Fibroblast of gingiva (primary cell): ENCODE measurements around the gene NATD1.
"Not testable (repeated sequence)": the region's sequence is repeated elsewhere in the genome, so short reads cannot be mapped to it uniquely, and the experiment has no call there.

ENCODE experiments used
- DNase-seq: peaks from one replicate; pipeline ENCODE4 v3.0.0-alpha.2; 2011; ENCODE audit warnings: low read depth

Gene NATD1

DNA sequence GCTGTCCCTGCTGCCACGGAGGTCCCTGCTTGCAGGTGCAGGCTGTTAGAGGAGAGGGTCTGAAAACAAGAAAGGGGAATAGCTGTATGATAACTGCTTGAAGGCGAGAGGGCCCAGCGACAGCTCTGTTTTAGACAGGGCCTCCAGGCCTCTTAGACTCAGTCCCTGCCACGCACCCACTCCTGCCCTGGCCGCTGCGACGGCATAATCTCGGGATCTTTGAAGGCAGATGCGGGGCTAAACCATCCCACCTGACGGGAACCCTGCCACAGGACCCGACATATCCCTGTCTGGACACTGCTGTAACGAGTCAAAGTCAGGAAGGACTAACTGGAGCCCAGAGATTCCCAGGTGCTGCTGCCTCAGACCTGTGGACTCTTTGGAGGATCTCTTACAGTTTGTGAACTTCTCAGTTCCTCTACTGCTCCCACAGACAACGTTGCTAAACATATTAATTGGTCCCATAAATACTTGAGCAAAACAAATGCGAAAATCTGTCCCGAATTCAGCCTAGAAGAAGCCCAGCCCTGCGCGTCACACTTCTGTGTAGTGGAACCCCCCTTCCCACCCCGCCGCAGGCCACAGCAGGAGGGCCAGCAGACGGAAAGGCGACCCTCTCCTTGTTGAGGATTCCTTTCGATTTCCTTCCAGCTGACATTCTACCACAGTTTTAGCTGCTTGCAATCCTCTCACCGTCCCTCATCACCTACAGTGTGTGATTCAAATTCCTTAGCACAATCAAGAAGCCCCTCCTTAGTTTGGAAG is 38.3 kb downstream of the NATD1 start:
- DNase-seq, result peak; percentile 14

- DNase-seq, result peak; percentile 96
These were observed 39.0 kb downstream of the NATD1 start, which contains the start of gene TMEM11 for GRCh38 chr17:21214015-21214776. TMEM11 (minus strand) TSS chr17:21214161; CDS start chr17:21214152, 9 bp downstream.

- no peak for DNase-seq
These were observed 39.6 kb downstream of the NATD1 start for GRCh38 chr17:21213638-21214014.

DNA sequence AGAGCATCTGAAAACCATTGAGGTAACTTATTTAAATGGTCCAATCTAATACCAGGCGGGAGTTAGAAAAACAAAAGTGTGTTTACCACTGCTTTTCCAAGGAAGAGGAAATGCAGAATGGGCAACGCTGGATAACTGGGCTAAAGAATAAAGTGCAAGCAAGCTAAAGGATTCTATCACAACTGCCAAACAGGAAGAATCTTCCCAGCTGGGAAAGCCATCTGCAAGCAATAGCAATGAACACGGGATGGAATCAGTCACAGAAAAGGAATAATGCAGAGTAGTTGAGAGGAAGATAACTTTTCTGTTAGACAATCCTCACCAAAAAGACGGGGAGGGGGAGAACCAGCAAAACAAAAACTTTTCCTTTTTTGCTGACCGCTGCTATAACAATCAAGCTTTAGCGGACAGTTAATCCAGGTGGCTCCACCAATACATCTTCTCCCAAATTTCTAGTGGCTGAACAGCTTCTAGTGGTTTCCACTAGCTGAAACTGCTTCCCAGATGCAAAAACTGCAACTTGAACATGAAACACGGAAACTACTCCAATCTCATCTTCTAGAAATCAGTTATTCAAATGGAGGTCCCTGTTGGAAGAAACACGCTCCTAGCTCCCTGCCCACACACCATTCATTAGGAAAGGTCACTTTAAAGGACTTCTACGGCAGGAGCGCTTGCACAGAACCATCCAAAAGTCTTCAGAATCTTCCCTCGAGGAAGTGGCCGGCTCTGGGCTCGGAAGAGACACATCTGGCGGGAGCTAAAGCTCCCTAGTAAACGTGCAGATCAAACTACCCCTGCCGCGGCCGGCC is 40.2 kb downstream of the NATD1 start:
- DNase-seq, result no peak

DNA sequence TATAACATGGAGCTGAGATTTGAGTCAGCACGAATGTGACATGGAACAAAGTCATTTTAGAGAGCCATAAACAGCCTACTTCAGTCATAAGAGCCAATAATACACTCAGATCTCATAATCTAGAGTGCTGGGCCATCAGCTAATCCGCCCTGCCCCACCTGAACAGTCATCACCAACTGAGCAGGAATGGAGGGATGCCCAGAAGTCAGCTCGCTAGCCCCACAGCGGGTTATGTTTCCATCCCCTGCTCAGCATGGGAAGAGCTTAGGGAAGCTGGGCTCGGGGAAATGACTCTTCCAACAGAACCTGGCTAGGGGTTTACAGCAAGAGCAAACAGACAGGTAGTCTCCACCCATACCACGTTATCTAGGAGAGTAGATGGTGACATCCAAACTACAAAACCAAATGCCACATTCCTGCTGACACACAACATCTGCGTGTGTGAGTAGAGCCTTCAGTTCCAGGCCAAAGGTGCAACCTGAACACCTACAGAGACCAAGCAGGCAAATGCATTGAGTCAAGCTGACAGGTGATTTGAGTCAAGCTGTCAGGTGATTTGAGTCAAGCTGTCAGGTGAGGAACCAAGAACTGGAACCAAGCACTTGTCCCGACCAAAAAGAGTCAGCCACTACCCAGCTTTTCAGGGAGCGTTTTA is 41.3 kb downstream of the NATD1 start:
- DNase-seq, result no peak

DNA sequence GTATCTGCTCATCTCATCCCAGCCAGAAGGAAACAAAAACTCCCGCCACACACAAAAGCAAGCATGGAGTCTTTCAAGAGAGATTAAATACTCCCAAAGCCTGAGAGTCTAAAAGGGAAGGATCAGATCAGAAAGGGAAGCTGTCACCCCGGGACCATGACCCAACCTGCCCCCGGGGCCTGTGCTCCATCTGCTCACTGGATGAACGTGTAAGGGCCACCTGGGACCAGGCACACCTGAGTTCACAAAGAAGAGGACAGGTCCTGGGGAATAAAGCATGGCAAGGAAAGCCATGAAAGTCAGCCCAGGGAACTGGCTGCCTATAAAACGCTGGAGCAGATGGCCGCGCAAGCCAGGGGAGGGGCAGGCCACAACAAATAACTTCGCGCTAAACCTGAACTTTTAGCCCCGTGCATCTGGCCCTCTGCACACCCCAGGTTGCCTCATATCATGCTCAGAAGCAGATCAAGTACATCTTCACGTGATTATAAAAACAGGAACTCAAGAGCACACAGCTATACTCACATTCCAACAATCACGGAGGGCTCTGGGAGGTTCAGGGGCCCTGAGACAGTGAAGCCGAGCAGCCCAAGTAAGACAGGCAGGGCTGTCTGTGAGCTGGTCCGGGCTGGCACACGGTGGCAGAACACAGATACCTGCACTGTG is 42.7 kb downstream of the NATD1 start:
- no peak for DNase-seq

DNA sequence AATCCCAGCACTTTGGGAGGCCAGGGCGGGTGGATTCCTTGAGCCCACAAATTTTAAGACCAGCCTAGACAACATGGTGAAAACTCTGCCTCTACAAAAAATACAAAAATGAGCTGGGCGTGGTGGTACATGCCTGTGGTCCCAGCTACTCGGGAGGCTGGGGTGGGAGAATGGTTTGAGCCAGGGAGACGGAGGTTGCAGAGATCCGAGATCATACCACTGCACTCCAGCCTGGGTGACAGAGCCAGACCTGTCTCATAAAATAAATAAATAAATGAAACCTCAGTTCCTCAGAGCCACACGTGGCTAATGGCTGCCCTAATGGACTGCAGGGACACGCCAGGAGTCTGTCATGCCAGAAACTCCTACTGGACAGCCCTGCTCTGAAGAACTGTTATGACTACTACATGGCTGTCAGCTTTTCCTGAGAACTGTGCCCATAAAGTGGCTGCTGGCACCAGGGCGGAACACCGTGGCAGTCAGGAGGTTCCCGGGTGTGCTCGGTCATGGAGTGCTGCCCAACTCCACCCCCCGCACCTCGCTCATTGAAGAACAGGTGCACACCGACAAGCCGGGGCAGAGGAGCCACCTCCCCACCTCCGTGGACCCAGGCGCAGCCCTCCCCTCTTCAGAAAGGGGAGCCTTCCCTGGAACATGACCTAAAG is 43.6 kb downstream of the NATD1 start:
- no peak for DNase-seq

DNA sequence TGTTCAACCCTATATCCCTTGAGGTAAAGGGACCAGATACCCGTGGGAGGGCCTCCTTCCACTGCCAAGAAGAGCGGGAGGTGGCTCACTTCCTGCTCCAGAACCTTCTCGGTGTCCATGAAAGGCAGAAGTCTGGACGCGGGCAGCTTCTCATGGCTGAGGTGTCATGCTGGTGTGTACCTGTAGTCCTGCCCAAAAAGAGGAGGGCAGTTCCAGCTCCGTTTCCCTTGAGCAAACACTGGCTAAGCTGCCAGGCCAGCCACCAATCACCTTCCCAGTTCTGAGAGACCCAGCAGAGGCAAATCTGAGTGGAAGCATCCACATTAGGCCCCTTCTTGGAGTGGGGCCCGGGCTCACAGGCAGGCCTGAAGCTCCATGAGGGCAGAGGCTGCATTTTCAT is 44.9 kb downstream of the NATD1 start:
- DNase-seq, result no peak

- no peak for DNase-seq
These were observed 48.3 kb downstream of the NATD1 start for GRCh38 chr17:21204935-21205334.

- no peak for DNase-seq
These were observed 50.7 kb downstream of the NATD1 start for GRCh38 chr17:21202512-21202911.

DNA sequence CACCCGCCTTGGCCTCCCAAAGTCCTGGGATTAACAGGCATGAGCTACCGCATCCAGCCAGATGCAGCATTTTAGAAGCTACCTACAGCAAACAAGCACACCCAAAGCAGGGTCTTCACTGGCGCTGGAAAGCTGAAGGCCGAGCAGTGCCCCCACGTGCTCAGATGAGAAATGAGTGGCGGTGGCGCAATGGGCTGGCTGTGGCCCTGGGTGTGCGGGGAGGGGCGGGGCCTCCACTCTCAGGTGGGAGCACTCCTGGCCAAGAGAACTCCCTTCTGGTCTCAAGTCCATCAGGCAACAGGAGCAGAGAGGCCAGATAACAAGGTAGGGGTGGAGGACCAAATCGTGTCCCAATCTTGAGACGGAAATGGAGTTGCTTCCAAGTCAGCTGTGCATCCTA is 51.3 kb downstream of the NATD1 start:
- no peak for DNase-seq

GRCh38 chr17:21201298-21201595 is 52.0 kb downstream of the NATD1 start:
- DNase-seq, result no peak

DNA sequence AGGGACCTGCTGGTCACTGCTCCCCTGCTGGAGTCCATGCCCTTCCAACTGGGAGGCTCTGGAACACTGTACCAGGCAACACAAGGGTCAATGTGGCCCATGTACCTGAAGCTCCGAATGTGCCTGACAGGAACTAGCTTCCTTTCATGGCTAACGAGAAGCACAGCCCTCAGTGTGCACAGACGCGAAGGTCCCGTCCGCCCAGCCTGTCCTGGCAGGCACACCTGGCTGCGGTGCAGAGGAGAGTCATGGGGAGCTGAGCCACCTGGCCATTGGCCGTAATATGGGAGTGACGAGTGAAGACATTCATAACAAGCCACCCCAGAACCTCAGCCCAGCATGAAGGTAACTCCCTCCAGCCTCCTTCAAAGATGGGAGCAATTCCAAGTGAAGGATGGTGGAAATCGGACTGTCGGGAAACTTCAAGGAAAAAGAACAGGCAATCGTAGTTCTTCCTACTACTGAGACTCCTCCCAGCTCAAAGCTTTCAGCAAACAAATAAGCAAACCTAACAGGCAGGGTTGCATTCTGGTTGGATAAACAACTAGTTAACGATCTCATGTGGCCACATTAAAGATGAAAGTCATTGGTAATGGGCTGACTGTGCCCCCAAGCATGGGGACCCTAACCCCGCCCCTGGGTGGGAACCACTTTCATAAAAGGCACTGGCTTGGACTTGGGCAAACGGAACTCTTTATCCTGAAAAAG is 52.5 kb downstream of the NATD1 start:
- no peak for DNase-seq

- no peak for DNase-seq
These were observed 53.4 kb downstream of the NATD1 start for GRCh38 chr17:21199856-21200255.

GRCh38 chr17:21199311-21199710 is 53.9 kb downstream of the NATD1 start:
- peak; percentile 51 for DNase-seq

- no peak for DNase-seq
These were observed 54.8 kb downstream of the NATD1 start for GRCh38 chr17:21198411-21198810.

GRCh38 chr17:21196126-21196525 is 57.1 kb downstream of the NATD1 start:
- no peak for DNase-seq

- DNase-seq, result peak; percentile 73
These were observed 58.5 kb downstream of the NATD1 start for GRCh38 chr17:21194703-21195102.

- DNase-seq, result peak; percentile 20
These were observed 59.0 kb downstream of the NATD1 start for GRCh38 chr17:21194226-21194625.

DNA sequence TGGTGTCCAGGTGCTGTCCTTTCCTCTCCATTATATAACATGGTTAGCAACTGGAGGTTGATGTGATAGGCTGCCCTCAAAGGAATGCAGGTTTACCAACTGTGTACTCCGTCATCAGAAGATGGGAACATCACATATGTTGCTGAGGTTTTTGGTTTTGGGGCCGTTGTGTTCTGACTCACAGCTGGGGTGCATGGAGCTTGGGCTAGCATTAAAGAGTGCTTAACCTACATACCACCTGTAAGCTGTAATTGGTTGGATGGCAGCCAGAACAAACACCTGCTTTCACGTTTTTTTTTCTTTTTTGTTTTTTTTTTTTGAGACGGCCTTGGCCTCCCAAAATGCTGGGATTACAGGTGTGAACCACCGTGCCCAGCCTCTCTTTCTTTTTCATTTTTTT is 60.2 kb downstream of the NATD1 start:
- DNase-seq, result no peak

GRCh38 chr17:21192414-21192813 is 60.8 kb downstream of the NATD1 start:
- DNase-seq, result not testable (repeated sequence)
